Endodermal cell (in vitro differentiated cells): ENCODE results near the gene NOXA1. TPM values are rescaled to one million over a fixed set of nuclear protein-coding genes. Genes with fewer than 3 reads are reported as not detected.

Source experiments
- DNase-seq: peaks from one replicate; pipeline ENCODE4 v3.0.0-alpha.2; 2017
- H3K27ac ChIP-seq: 2 replicates; pipeline ENCODE4 v1.5.1; 2013; ENCODE audit warnings: mild to moderate bottlenecking, low read depth, low read length, moderate library complexity
- H3K27me3 ChIP-seq: 2 replicates; pipeline ENCODE4 v1.6.1; 2013; ENCODE audit warnings: mild to moderate bottlenecking, low read length, moderate library complexity; ENCODE audit not compliant: insufficient read depth, control insufficient read depth, poor library complexity, severe bottlenecking
- H3K36me3 ChIP-seq: 2 replicates; pipeline ENCODE4 v1.7.0; 2013; ENCODE audit warnings: mild to moderate bottlenecking, low read length, moderate library complexity; ENCODE audit not compliant: control insufficient read depth, insufficient read depth
- H3K4me1 ChIP-seq: one replicate; pipeline ENCODE4 v1.7.0; 2013; ENCODE audit warnings: low read length; ENCODE audit not compliant: control insufficient read depth, insufficient read depth
- H3K4me3 ChIP-seq: 2 replicates; pipeline ENCODE4 v1.5.1; 2013; ENCODE audit warnings: mild to moderate bottlenecking, low read length, moderate library complexity
- H3K9ac ChIP-seq: 2 replicates; pipeline ENCODE4 v1.6.1; 2013; ENCODE audit warnings: mild to moderate bottlenecking, low read length, moderate library complexity; ENCODE audit not compliant: poor library complexity, severe bottlenecking; ENCODE audit errors: extremely low read depth
- H3K9me3 ChIP-seq: 2 replicates; pipeline ENCODE4 v1.6.1; 2013; ENCODE audit warnings: mild to moderate bottlenecking, low read length, moderate library complexity; ENCODE audit not compliant: control insufficient read depth
- H3K27ac Mint-ChIP-seq: 2 replicates; pipeline ENCODE4 v1.8.0; 2020; ENCODE audit warnings: mixed read lengths
- H3K27me3 Mint-ChIP-seq: 2 replicates; pipeline ENCODE4 v1.8.0; 2021; ENCODE audit warnings: mild to moderate bottlenecking, mixed read lengths; ENCODE audit not compliant: insufficient read depth
- H3K36me3 Mint-ChIP-seq: 2 replicates; pipeline ENCODE4 v1.8.0; 2020; ENCODE audit warnings: low read depth, mixed read lengths
- H3K4me1 Mint-ChIP-seq: 2 replicates; pipeline ENCODE4 v1.8.0; 2020; ENCODE audit warnings: mixed read lengths
- H3K4me3 Mint-ChIP-seq: 2 replicates; pipeline ENCODE4 v1.8.0; 2020; ENCODE audit warnings: mild to moderate bottlenecking, moderate library complexity, mixed read lengths
- H3K9me3 Mint-ChIP-seq: 2 replicates; pipeline ENCODE4 v1.8.0; 2020; ENCODE audit warnings: mild to moderate bottlenecking, mixed read lengths
- CTCF ChIP-seq: fragments of 200-600 bp; sonication (generic); conservative IDR thresholded peaks from 2 replicates; pipeline ENCODE4 v1.5.0; 2021; ENCODE audit warnings: antibody characterized with exemption, mild to moderate bottlenecking
- WGBS, 2 experiments: methylation state at CpG; one replicate each; pipeline versions ENCODE4 v1.1.5 to v1.1.7; 2013; ENCODE audit warnings: missing lambda C conversion rate in 2 of 2, mixed read lengths in 1 of 2; ENCODE audit not compliant: insufficient coverage in 1 of 2, insufficient read length in 1 of 2; 5-methylcytosine and 5-hydroxymethylcytosine counted together
- total RNA-seq, 2 donors: library from RNA; stranded (reverse); fragmentation: NEBNext Ultra II Directional in 1 of 2; extraction: Animal tissue kit (Norgen Biotek cat#: 25700) in 1 of 2; gene quantifications; 2 replicates in 1 of 2; 3 replicates in 1 of 2; pipeline ENCODE4 v1.2.1, GENCODE V29; 2021

Gene NOXA1
- total RNA-seq, 2 donors from 2014 or later, result 5.0 to 5.9 TPM

GRCh38 chr9:137428311-137428630 lies 5.1 kb downstream of the NOXA1 start:
- H3K27me3 ChIP-seq, result no peaks in the 10 kb centered on the region
- no peaks in the 10 kb centered on the region for H3K4me1 ChIP-seq
- Mint-ChIP-seq H3K27ac (no peak overlapping the region), H3K4me1 (no peaks in the 10 kb centered on the region), H3K4me3 (no peak overlapping the region), H3K9me3 (no peaks in the 10 kb centered on the region), H3K36me3 (no peaks in the 10 kb centered on the region), H3K27me3 (peaks cover 8% of the 10 kb centered on the region)
- no peak overlapping the region for H3K4me3 ChIP-seq
- H3K9me3 ChIP-seq, result no peaks in the 10 kb centered on the region
- H3K9ac ChIP-seq, result no peak overlapping the region
- no peak for TF ChIP-seq CTCF
- no peak for DNase-seq
- 85 to 100% methylated on average over 2 to 6 of the region's 6 CpGs for WGBS, 2 experiments
- no peaks in the 10 kb centered on the region for H3K36me3 ChIP-seq
- no peak overlapping the region for H3K27ac ChIP-seq

- TF ChIP-seq CTCF, result no peak
- 94 to 98% methylated on average over 11 to 27 of the region's 27 CpGs for WGBS, 2 experiments
- no peaks in the 10 kb centered on the region for H3K27me3 ChIP-seq
These were observed 5.8 kb downstream of the NOXA1 start for GRCh38 chr9:137428841-137429545.

GRCh38 chr9:137429546-137429890 lies 6.3 kb downstream of the NOXA1 start:
- no peak for DNase-seq
- Mint-ChIP-seq H3K4me1 (no peaks in the 10 kb centered on the region), H3K27ac (no peak overlapping the region), H3K9me3 (no peaks in the 10 kb centered on the region), H3K4me3 (no peak overlapping the region), H3K27me3 (peaks cover 4% of the 10 kb centered on the region), H3K36me3 (no peaks in the 10 kb centered on the region)
- Histone ChIP-seq H3K4me3 (no peak overlapping the region), H3K27me3 (no peaks in the 10 kb centered on the region), H3K27ac (no peak overlapping the region), H3K9me3 (no peaks in the 10 kb centered on the region), H3K9ac (no peak overlapping the region), H3K4me1 (no peaks in the 10 kb centered on the region), H3K36me3 (no peaks in the 10 kb centered on the region)
- WGBS, 2 experiments, result 93 to 98% methylated on average over 6 to 14 of the region's 14 CpGs
- TF ChIP-seq CTCF, result no peak

More at GRCh38 chr9:137428841-137429545, 5.8 kb downstream of the NOXA1 start:
- Mint-ChIP-seq H3K27ac (no peak overlapping the region), H3K9me3 (no peaks in the 10 kb centered on the region), H3K4me1 (no peaks in the 10 kb centered on the region), H3K4me3 (no peak overlapping the region), H3K27me3 (peaks cover 8% of the 10 kb centered on the region), H3K36me3 (no peaks in the 10 kb centered on the region)
- no peak overlapping the region for H3K27ac ChIP-seq
- H3K9ac ChIP-seq, result no peak overlapping the region
- H3K4me3 ChIP-seq, result no peak overlapping the region
- H3K4me1 ChIP-seq, result no peaks in the 10 kb centered on the region
- no peaks in the 10 kb centered on the region for H3K36me3 ChIP-seq
- H3K9me3 ChIP-seq, result no peaks in the 10 kb centered on the region
- DNase-seq, result no peak
